ENCODE data around the gene USP6.

The USP6 gene

GRCh38 chr17:5097101-5097834 lies 18.6 kb upstream of the USP6 start:
- H2AK5ac ChIP-seq (ENCODE audit: low read length): no peak overlapping the region
- H2BK15ac ChIP-seq (replicated peaks; ENCODE audit: low read depth): no peak overlapping the region
- WGBS (ENCODE audit: extremely low coverage, insufficient coverage, low lambda C conversion rate): no CpG with 5 or more reads among the region's 63 CpGs
- H4K5ac ChIP-seq (ENCODE audit: low read length): no peak overlapping the region
- H3K4me1 ChIP-seq (ENCODE audit: control insufficient read depth, low read depth, low read length): no peaks in the 10 kb centered on the region
- H3K36me3 ChIP-seq (ENCODE audit: control insufficient read depth, insufficient read depth, low read length): no peaks in the 10 kb centered on the region
- H3K79me2 ChIP-seq (ENCODE audit: control insufficient read depth, insufficient read depth, low read length): no peaks in the 10 kb centered on the region
- peak overlapping the region; percentile 88 for H3K18ac ChIP-seq (ENCODE audit: low read length)
- H3K9ac ChIP-seq (ENCODE audit: low read length): peak overlapping the region; percentile 74
- H2BK5ac ChIP-seq (ENCODE audit: low read length): no peak overlapping the region
- DNase-seq: peak; percentile 90
- H3K4me3 ChIP-seq (ENCODE audit: low read length): peak overlapping the region; percentile 69
- H3K27ac ChIP-seq (ENCODE audit: low read depth, low read length): no peak overlapping the region
- no peaks in the 10 kb centered on the region for H3K79me1 ChIP-seq (ENCODE audit: low read length)
- no peak overlapping the region for H3K23ac ChIP-seq (ENCODE audit: low read length)
- peak overlapping the region; percentile 78 for H3K4me2 ChIP-seq (ENCODE audit: low read length)
- no peak overlapping the region for H2BK120ac ChIP-seq (ENCODE audit: low read depth, low read length)
- no peak overlapping the region for H4K8ac ChIP-seq (ENCODE audit: low read depth, low read length)
- peak overlapping the region; percentile 84 for H3K56ac ChIP-seq (ENCODE audit: low read length)
- H3K4ac ChIP-seq (ENCODE audit: low read depth, low read length): no peak overlapping the region
- H3K27me3 ChIP-seq (ENCODE audit: insufficient read depth, low read length, poor library complexity): peaks cover 4% of the 10 kb centered on the region

- Histone ChIP-seq H3K18ac (ENCODE audit: low read length) (no peak overlapping the region), H2BK120ac (ENCODE audit: low read depth, low read length) (no peak overlapping the region), H3K23ac (ENCODE audit: low read length) (no peak overlapping the region), H3K36me3 (ENCODE audit: control insufficient read depth, insufficient read depth, low read length) (no peaks in the 10 kb centered on the region), H4K5ac (ENCODE audit: low read length) (no peak overlapping the region), H3K4me3 (ENCODE audit: low read length) (no peak overlapping the region), H3K9ac (ENCODE audit: low read length) (no peak overlapping the region), H3K56ac (ENCODE audit: low read length) (no peak overlapping the region), H3K4me1 (ENCODE audit: control insufficient read depth, low read depth, low read length) (no peaks in the 10 kb centered on the region), H2AK5ac (ENCODE audit: low read length) (no peak overlapping the region), H4K8ac (ENCODE audit: low read depth, low read length) (no peak overlapping the region), H2BK15ac (replicated peaks; ENCODE audit: low read depth) (no peak overlapping the region), H3K27me3 (ENCODE audit: insufficient read depth, low read length, poor library complexity) (peaks cover 4% of the 10 kb centered on the region), H3K4me2 (ENCODE audit: low read length) (no peak overlapping the region), H3K79me1 (ENCODE audit: low read length) (no peaks in the 10 kb centered on the region), H3K4ac (ENCODE audit: low read depth, low read length) (no peak overlapping the region), H3K27ac (ENCODE audit: low read depth, low read length) (no peak overlapping the region), H3K79me2 (ENCODE audit: control insufficient read depth, insufficient read depth, low read length) (no peaks in the 10 kb centered on the region), H2BK5ac (ENCODE audit: low read length) (no peak overlapping the region)
- no CpG with 5 or more reads among the region's 5 CpGs for WGBS (ENCODE audit: extremely low coverage, insufficient coverage, low lambda C conversion rate)
- peak; percentile 71 for DNase-seq
These were observed 16.6 kb upstream of the USP6 start for GRCh38 chr17:5099271-5099670.

- no peak overlapping the region for H4K5ac ChIP-seq (ENCODE audit: low read length)
- no peak overlapping the region for H2BK120ac ChIP-seq (ENCODE audit: low read depth, low read length)
- H3K36me3 ChIP-seq (ENCODE audit: control insufficient read depth, insufficient read depth, low read length): peaks cover under 1% of the 10 kb centered on the region
- no peaks in the 10 kb centered on the region for H3K79me2 ChIP-seq (ENCODE audit: control insufficient read depth, insufficient read depth, low read length)
- no peaks in the 10 kb centered on the region for H3K4me1 ChIP-seq (ENCODE audit: control insufficient read depth, low read depth, low read length)
- H3K4ac ChIP-seq (ENCODE audit: low read depth, low read length): no peak overlapping the region
- no peak overlapping the region for H3K27ac ChIP-seq (ENCODE audit: low read depth, low read length)
- no CpG with 5 or more reads among the region's 6 CpGs for WGBS (ENCODE audit: extremely low coverage, insufficient coverage, low lambda C conversion rate)
- H3K4me2 ChIP-seq (ENCODE audit: low read length): no peak overlapping the region
- H3K27me3 ChIP-seq (ENCODE audit: insufficient read depth, low read length, poor library complexity): peaks cover 4% of the 10 kb centered on the region
- no peak for DNase-seq
- H3K56ac ChIP-seq (ENCODE audit: low read length): no peak overlapping the region
- no peak overlapping the region for H3K18ac ChIP-seq (ENCODE audit: low read length)
- H2BK5ac ChIP-seq (ENCODE audit: low read length): no peak overlapping the region
- H3K23ac ChIP-seq (ENCODE audit: low read length): no peak overlapping the region
- no peak overlapping the region for H4K8ac ChIP-seq (ENCODE audit: low read depth, low read length)
- no peak overlapping the region for H3K9ac ChIP-seq (ENCODE audit: low read length)
- H3K79me1 ChIP-seq (ENCODE audit: low read length): no peaks in the 10 kb centered on the region
- no peak overlapping the region for H2BK15ac ChIP-seq (replicated peaks; ENCODE audit: low read depth)
- H2AK5ac ChIP-seq (ENCODE audit: low read length): no peak overlapping the region
- H3K4me3 ChIP-seq (ENCODE audit: low read length): no peak overlapping the region
These were observed 15.0 kb upstream of the USP6 start for GRCh38 chr17:5100832-5101231.

- Histone ChIP-seq H2BK15ac (replicated peaks; ENCODE audit: low read depth) (no peak overlapping the region), H4K8ac (ENCODE audit: low read depth, low read length) (no peak overlapping the region), H3K56ac (ENCODE audit: low read length) (peak overlapping the region; percentile 92), H3K79me1 (ENCODE audit: low read length) (peaks cover 5% of the 10 kb centered on the region), H3K4ac (ENCODE audit: low read depth, low read length) (no peak overlapping the region), H3K27ac (ENCODE audit: low read depth, low read length) (no peak overlapping the region), H3K27me3 (ENCODE audit: insufficient read depth, low read length, poor library complexity) (no peaks in the 10 kb centered on the region), H4K5ac (ENCODE audit: low read length) (no peak overlapping the region), H3K18ac (ENCODE audit: low read length) (no peak overlapping the region), H3K4me2 (ENCODE audit: low read length) (peak overlapping the region; percentile 57), H3K23ac (ENCODE audit: low read length) (no peak overlapping the region), H2BK5ac (ENCODE audit: low read length) (no peak overlapping the region), H2BK120ac (ENCODE audit: low read depth, low read length) (no peak overlapping the region), H3K4me3 (ENCODE audit: low read length) (peak overlapping the region; percentile 61), H3K4me1 (ENCODE audit: control insufficient read depth, low read depth, low read length) (no peaks in the 10 kb centered on the region), H2AK5ac (ENCODE audit: low read length) (no peak overlapping the region), H3K79me2 (ENCODE audit: control insufficient read depth, insufficient read depth, low read length) (peaks cover 1% of the 10 kb centered on the region), H3K9ac (ENCODE audit: low read length) (peak overlapping the region; percentile 66), H3K36me3 (ENCODE audit: control insufficient read depth, insufficient read depth, low read length) (peaks cover 11% of the 10 kb centered on the region)
- peak; percentile 69 for DNase-seq
- no CpG with 5 or more reads among the region's 8 CpGs for WGBS (ENCODE audit: extremely low coverage, insufficient coverage, low lambda C conversion rate)
These were observed 5.0 kb upstream of the USP6 start for GRCh38 chr17:5110816-5111215.

GRCh38 chr17:5111402-5112204 lies 4.2 kb upstream of the USP6 start, which contains the start of gene ZNF232:
Gene ZNF232, minus strand, starts transcription at chr17:5111878. Its CDS starts 56 bp downstream, at chr17:5111822.
- peak within 1 kb of the TSS; percentile 73 for H3K27ac ChIP-seq (ENCODE audit: low read depth, low read length)
- WGBS (ENCODE audit: extremely low coverage, insufficient coverage, low lambda C conversion rate): no CpG with 5 or more reads among the region's 69 CpGs

More at GRCh38 chr17:5111402-5112204, 4.2 kb upstream of the USP6 start, which contains the start of gene ZNF232:
- Histone ChIP-seq H3K4me3 (ENCODE audit: low read length) (peak within 1 kb of the TSS; percentile 75), H3K18ac (ENCODE audit: low read length) (peak within 1 kb of the TSS; percentile 39), H3K9ac (ENCODE audit: low read length) (peak within 1 kb of the TSS; percentile 89), H4K8ac (ENCODE audit: low read depth, low read length) (peak within 1 kb of the TSS; percentile 41), H2BK15ac (replicated peaks; ENCODE audit: low read depth) (no peak within 1 kb of the TSS), H3K79me2 (ENCODE audit: control insufficient read depth, insufficient read depth, low read length) (peaks cover 1% of the 10 kb centered on the region), H3K4ac (ENCODE audit: low read depth, low read length) (peak within 1 kb of the TSS; percentile 44), H4K5ac (ENCODE audit: low read length) (no peak within 1 kb of the TSS), H3K4me2 (ENCODE audit: low read length) (peak within 1 kb of the TSS; percentile 86), H2AK5ac (ENCODE audit: low read length) (no peak within 1 kb of the TSS), H3K23ac (ENCODE audit: low read length) (no peak within 1 kb of the TSS), H3K27me3 (ENCODE audit: insufficient read depth, low read length, poor library complexity) (no peaks in the 10 kb centered on the region), H2BK5ac (ENCODE audit: low read length) (peak within 1 kb of the TSS; percentile 27), H3K79me1 (ENCODE audit: low read length) (peaks cover 5% of the 10 kb centered on the region), H3K4me1 (ENCODE audit: control insufficient read depth, low read depth, low read length) (no peaks in the 10 kb centered on the region), H2BK120ac (ENCODE audit: low read depth, low read length) (no peak within 1 kb of the TSS), H3K56ac (ENCODE audit: low read length) (peak within 1 kb of the TSS; percentile 92), H3K36me3 (ENCODE audit: control insufficient read depth, insufficient read depth, low read length) (peaks cover 8% of the 10 kb centered on the region)
- peak; percentile 97 for DNase-seq

Data from mesendoderm (in vitro differentiated cells).